HG03135 (cell line): Measurements from ENCODE around the gene RABGEF1.
"Not testable (repeated sequence)": the region's sequence is repeated elsewhere in the genome, so short reads cannot be mapped to it uniquely, and the experiment has no call there.

ENCODE experiments used
- ATAC-seq: cut with Tn5 transposase; IDR thresholded peaks from one replicate; pipeline ENCODE4 v1.9.1; 2021; ENCODE audit warnings: mild to moderate bottlenecking, moderate library complexity; ENCODE audit not compliant: unreplicated experiment

The RABGEF1 gene

GRCh38 chr7:66807736-66808135, 67.2 kb downstream of the RABGEF1 start:
- no peak for ATAC-seq

GRCh38 chr7:66810716-66811115, 70.2 kb downstream of the RABGEF1 start:
- ATAC-seq: no peak

GRCh38 chr7:66815186-66815875, 74.8 kb downstream of the RABGEF1 start:
- ATAC-seq: not testable (repeated sequence)

GRCh38 chr7:66815951-66816350, 75.4 kb downstream of the RABGEF1 start:
- no peak for ATAC-seq

- not testable (repeated sequence) for ATAC-seq
Measured at GRCh38 chr7:66816658-66817057, 76.1 kb downstream of the RABGEF1 start.

- ATAC-seq: not testable (repeated sequence)
Measured at GRCh38 chr7:66817208-66817795, 76.8 kb downstream of the RABGEF1 start.

- ATAC-seq: not testable (repeated sequence)
Measured at GRCh38 chr7:66817956-66818355, 77.4 kb downstream of the RABGEF1 start.

- no peak for ATAC-seq
Measured at GRCh38 chr7:66824041-66824440, 83.5 kb downstream of the RABGEF1 start.

- not testable (repeated sequence) for ATAC-seq
Measured at GRCh38 chr7:66825538-66825937, 85.0 kb downstream of the RABGEF1 start.

GRCh38 chr7:66826649-66827048, 86.1 kb downstream of the RABGEF1 start:
- no peak for ATAC-seq

- not testable (repeated sequence) for ATAC-seq
Measured at GRCh38 chr7:66830976-66831375, 90.4 kb downstream of the RABGEF1 start.

GRCh38 chr7:66832531-66833351, 92.2 kb downstream of the RABGEF1 start:
- ATAC-seq: no peak

- ATAC-seq: no peak
Measured at GRCh38 chr7:66837007-66837406, 96.5 kb downstream of the RABGEF1 start.

GRCh38 chr7:66837661-66838060, 97.1 kb downstream of the RABGEF1 start:
- no peak for ATAC-seq

- no peak for ATAC-seq
Measured at GRCh38 chr7:66839814-66840213, 99.3 kb downstream of the RABGEF1 start.

GRCh38 chr7:66840316-66840715, 99.8 kb downstream of the RABGEF1 start:
- no peak for ATAC-seq

- ATAC-seq: no peak
Measured at GRCh38 chr7:66841898-66842297, 101.4 kb downstream of the RABGEF1 start.

- ATAC-seq: not testable (repeated sequence)
Measured at GRCh38 chr7:66843492-66843891, 103.0 kb downstream of the RABGEF1 start.

- peak; percentile 93 for ATAC-seq
Measured at GRCh38 chr7:66844552-66845378, 104.2 kb downstream of the RABGEF1 start.

GRCh38 chr7:66845379-66846095, 105.0 kb downstream of the RABGEF1 start:
- no peak for ATAC-seq
